22Rv1 (cell line): Measurements from ENCODE around the gene FAU.

Experiments used
- CTCF ChIP-seq: fragments of 450-650 bp; IDR thresholded peaks from 2 replicates; pipeline ENCODE4 v1.5.1; 2017; ENCODE audit warnings: mild to moderate bottlenecking
- ZFX ChIP-seq: fragments of 450-650 bp; IDR thresholded peaks from 2 replicates; pipeline ENCODE4 v1.6.1; 2017; ENCODE audit warnings: antibody characterized with exemption, borderline replicate concordance

- TF ChIP-seq CTCF: no peak
- no peak for TF ChIP-seq ZFX
Observed at GRCh38 chr11:65163684-65164083, 41.8 kb upstream of the FAU start.
